HG03064 (cell line): ENCODE data around the gene R3HDM2.
"Not testable (repeated sequence)": the region's sequence is repeated elsewhere in the genome, so short reads cannot be mapped to it uniquely, and the experiment has no call there.

Source experiments
- ATAC-seq: cut with Tn5 transposase; IDR thresholded peaks from one replicate; pipeline ENCODE4 v1.9.1; 2021; ENCODE audit warnings: low read depth; ENCODE audit not compliant: unreplicated experiment

Gene R3HDM2

DNA sequence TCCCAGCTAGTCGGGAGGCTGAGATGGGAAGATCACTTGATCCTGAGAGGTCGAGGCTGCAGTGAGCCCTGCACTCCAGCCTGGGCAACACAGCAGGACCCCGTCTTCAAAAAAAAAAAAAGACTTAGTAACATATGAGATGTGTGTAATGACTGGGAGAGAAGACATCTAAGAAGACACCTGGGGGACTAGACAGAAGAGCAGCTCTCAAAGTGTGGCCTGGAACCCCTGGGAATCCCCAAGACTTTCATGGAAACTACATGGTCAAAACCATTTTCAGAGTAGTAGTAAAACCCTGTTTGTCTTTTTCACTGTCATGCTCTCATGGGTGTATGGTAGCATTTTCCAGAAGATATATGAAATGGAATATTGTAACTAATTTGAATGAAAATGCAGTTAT lies 45.3 kb downstream of the R3HDM2 start:
- no peak for ATAC-seq

DNA sequence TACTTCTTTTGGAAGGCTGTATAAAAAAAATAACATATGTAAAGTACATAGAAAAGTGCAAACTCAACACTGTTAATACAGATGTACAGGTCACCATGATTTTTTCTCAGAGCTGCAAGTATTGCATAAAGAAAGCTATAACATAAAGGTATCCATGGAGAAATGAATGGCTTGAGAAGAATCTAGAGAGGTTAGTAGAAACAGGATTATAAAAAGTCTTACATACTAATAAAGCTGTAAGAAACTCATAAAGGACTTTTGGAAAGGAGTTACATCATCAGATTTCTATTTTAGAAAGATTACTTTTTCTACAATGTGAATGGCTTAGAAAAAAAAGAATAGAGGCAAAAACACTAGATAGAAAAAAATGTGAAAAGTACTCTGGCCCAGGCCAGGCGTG lies 46.4 kb downstream of the R3HDM2 start:
- ATAC-seq = no peak

DNA sequence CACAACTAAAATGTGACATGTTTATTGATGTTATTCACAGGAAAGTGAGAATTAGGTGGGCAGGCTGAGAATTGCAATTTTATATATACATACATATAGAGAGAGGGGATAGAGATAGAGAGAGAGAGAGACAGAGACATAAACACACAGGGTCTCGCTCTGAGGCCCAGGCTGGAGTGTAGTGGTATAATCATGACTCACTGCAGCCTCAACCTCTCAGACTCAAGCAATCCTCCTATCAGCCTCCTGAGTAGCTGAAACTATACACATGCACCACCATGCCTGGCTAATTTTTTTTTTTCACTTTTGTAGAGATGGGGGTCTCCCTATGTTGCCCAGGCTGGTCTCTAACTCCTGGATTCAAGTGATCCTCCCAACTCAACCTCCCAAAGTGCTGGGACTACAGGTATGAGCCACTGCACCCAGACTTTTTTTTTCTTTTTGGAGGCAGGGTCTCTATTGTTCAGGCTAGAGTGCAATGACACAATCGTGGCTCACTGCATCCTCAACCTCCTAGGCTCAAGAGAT lies 49.1 kb downstream of the R3HDM2 start:
- no peak for ATAC-seq

DNA sequence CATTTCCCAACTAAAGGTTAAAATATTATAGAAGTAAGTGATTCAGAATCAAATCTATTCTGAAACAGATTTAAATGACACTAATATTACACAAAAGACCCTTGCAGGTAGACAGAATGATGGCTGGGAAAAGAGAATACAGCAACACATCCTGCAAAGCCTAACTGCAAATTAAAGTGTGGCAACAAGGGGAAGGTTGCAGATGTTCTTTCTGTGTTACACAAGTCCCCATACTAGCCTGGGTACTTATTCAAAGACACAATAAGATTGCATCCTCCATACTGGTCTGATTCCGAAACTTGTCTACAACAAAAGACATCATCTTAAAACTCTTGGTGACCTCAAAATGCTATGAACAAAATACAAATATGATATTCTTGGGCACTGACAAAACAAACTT lies 50.5 kb downstream of the R3HDM2 start:
- no peak for ATAC-seq

DNA sequence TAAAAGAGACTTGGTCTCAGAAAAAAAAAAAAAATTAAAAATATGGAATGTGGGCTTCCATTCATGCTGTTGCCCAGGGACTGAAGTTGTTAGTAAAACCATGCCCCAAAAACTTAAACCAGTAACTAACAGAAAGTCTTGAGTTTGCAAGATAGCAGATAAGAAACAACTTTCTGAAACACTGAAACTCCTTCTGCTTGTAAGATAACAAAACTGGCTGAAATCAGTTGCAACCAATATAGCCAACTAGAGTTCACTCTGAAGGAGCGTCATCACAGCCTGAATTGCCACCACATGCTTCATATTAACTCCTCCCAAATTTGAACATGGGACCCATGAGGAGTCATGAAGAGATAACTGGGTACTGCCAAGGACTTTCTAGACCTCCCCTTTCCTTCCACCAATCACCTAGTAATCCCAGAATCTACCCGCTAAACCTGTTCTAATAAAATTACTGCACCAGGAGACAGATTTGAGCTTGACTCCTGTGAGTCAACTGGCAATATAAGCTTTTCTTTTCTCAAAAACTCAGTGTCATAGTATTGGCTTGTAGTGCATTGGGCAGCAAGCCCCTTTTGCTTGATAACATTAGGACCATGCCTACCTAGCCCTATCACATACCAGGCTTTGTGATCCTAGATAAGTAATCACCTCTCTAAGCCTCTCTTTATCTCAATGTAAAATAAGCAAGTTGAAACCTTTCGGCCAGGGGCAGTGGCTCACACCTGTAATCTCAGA lies 53.6 kb downstream of the R3HDM2 start:
- no peak for ATAC-seq

DNA sequence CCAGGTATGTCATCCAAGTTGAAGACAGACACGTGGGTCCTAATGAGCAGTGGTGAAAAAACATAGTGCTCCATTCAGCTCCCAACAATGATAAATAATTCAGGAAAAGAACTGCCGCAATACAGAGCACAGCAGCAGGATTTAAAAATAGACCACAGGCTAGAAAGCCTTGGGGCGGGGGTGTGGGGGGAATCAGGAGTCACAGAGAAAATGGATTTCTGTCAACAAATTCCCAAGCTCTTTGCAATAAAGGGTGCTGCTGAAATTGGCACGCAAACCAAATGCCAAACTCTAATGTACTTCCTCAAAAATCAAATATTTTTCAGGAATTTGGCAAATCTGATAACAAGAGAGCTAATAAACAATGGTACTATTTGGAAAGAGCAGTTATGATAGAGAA lies 58.6 kb downstream of the R3HDM2 start:
- ATAC-seq = no peak

DNA sequence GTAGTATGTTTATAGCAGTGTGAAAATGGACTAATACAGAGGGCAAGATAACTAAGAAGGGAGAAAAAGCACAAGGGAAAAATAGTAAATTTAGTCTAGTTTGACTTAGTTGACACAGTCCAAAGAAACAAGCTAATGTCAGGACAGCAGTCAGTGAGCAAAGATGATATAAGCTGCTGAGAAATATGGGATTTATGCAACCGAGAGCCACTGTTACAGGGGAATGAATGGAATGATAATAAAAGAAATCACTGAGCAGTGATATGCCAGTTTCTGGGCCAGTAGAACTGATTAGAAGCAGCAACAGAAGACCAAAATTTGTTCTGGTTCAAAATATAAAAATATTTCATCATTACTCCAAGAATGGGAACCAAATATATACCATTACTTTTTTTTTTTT lies 60.1 kb downstream of the R3HDM2 start:
- no peak for ATAC-seq

DNA sequence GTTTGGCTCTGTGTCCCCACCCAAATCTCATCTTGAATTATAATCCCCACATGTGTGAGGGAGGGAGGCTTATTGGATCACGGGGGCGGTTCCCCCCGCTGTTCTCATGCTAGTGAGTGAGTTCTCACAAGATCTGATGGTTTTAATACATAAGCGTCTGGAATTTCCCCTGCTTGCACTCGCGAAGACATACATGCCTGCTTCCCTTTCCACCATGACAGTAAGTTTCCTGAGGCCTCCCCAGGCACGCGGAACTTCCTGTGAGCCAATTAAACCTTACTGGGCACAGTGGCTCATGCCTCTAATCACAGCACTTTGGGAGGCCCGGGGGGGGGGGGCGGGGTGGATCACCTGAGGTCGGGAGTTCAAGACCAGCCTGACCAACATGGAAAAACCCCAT lies 60.8 kb downstream of the R3HDM2 start:
- no peak for ATAC-seq

DNA sequence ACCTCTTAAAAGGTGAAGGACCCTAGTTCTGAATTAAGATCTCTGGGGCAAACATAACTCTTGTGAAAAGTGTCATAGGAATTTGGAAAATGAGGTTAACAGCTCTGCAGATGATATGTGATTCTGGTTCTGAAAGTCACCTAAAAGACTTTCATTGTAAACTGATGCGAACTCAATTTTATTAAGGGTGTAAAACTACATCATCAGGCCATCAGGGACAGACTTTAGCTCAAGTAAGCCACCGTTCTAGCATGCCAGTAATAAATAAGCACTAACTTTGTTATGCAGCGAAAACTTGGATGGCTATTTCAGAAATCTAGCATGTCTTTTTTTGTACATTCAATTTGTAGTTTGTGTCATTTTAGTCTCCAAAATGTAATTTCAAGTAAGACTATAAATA lies 61.6 kb downstream of the R3HDM2 start:
- no peak for ATAC-seq

DNA sequence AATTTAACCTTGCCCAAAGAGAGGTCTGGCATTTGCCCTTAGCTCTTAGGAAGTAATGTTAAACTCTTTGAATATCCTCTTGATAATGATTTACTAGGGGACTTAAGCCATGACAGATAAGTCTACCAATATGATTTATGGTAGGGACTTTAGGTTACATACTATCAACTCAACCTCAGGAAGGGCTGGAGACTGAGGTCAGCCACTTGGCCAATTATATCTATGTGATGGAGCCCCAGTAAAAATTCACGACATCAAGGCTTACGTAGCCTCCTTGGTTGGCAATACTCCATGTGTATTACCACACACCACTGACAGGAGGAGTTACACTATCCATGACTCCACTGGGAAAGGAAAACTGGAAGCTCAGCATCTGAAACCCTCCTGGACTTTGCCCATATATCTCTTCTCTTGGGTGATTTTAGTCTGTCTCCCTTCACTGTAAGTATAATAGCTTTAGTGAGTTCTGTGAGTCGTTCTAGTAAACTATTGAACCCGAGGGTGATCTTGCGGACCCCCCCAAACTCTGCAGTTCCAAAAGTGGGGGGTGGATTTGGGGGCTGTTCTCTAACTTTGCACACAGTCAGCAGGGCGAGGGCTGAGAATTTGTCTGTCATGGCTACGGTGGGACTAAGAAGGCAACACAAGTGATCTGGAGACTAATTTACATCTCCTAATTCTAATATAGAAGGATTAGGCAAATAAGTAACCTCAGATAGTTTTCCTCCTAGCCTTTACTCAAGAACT lies 62.3 kb downstream of the R3HDM2 start:
- ATAC-seq = no peak

DNA sequence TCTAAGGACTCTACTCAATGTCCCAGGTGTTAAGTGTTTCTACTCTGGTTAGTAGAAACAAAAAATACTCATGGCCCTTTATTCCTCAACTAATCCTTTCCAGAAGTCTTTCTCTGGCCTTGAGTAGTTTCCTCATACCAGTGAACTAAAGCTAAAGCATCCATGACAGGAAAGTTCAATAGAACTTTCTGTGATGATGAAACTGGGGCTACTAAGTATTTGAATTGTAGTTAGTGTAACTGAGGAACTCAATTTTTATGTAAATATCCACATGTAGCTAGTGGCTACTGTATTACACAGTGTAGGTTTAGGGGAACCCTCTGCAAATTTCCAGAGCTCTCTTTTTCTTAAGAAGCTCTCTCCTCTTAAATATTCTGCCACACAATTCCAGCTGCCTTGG lies 63.7 kb downstream of the R3HDM2 start:
- ATAC-seq = no peak

DNA sequence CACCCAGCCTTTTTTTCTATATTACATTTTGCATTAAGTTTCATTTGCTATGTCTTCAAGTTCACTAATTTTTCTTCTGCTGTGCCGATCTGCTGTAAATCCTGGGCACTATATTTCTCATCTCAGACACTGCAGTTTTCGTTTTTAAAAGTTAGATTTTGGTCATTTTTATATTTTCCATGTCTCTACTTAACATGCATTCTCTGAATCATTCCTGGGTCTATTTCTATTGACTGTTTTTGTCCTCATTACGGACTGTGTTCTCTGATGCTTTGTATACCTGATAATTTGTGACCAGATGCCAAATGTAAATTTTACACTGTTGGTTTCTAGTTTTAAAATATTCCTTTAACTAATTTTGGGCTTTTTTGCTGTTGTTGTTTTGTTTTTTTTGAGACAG lies 64.5 kb downstream of the R3HDM2 start:
- ATAC-seq = no peak

DNA sequence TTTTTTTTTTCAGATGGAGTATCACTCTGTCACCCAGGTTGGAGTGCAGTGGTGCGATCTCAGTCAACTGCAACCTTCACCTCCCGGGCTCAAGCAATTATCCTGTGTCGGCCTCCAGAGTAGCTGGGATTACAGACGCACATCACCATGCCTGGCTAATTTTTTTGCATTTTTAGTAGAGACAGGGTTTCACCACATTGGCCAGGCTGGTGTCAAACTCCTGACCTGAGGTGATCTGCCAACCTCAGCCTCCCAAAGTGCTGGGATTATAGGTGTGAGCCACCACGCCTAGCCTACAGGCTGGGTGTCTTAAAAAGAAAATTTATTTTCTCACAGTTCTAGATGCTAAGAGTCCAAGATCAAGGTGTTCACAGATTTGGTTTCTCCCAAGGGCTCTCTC lies 66.7 kb downstream of the R3HDM2 start:
- ATAC-seq = not testable (repeated sequence)

DNA sequence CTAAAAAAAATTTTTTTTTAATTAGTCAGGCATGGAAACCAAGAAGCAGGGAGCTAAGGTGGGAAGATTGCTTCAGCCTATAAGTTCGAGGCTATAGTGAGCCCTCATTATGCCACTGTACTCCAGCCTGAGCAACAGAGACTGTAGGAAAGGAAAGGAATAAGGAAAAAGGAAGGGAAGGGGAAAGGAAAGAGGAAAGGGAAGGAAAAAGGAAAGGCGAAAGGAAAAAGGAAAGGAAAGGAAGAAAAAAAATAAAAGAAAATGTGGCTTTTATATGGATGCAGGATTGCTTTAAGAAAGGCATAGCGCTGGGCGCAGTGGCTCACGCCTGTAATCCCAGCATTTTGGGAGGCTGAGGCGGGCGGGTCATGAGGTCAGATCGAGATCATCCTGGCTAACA lies 70.4 kb downstream of the R3HDM2 start:
- ATAC-seq = no peak

DNA sequence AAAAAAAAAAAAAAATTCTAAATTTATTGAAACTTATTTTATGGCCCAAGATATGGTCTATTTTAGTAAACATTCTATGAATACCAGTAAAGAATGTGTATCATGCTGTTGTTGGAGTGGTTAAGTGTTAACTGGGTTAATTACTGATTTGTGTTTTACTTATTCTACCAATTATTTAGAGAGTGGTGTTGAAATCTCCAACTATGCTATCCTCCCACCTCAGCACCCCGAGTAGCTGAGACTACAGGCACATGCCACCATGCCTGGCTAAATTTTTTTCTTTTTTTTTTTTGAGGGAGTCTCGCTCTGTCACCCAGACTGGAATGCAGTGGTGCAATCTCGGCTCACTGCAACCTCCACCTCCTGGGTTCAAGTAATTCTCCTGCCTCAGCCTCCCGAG lies 72.2 kb downstream of the R3HDM2 start:
- ATAC-seq = no peak

DNA sequence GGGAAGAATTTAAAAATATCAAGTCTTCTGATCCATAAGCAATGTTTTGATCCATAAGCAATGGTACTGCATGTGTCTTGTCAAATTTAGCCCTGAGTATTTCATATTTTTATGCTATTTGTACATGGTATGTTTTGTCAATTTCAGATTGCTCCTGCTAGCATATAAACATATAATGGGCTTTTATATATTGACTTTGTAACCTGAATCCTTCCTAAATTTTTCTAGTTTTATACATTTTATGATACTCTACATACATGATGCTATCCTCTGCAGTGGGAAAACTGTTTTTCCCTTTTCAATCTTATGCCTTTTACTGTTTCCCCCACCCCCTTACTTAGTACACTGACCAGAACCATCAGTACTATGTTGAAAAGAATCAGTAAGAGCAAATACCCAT lies 75.1 kb downstream of the R3HDM2 start:
- no peak for ATAC-seq

DNA sequence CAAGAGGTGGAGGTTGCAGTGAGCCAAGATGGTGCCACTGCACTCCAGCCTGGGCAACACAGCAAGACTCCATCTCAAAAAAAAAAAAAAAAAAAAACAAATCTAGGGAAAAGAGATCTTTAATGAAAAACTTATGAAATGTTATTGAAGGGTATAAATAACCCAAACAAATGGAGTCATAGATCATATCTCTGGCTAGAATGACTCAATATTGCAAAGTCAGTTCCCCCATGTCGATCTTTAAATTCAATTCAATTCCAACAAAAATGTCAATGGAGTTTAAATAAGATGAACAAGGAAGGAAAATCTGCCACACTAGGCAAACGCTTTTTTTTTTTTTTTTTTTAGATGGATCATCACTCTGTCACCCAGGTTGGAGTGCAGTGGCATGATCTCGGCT lies 78.7 kb downstream of the R3HDM2 start:
- ATAC-seq = no peak

DNA sequence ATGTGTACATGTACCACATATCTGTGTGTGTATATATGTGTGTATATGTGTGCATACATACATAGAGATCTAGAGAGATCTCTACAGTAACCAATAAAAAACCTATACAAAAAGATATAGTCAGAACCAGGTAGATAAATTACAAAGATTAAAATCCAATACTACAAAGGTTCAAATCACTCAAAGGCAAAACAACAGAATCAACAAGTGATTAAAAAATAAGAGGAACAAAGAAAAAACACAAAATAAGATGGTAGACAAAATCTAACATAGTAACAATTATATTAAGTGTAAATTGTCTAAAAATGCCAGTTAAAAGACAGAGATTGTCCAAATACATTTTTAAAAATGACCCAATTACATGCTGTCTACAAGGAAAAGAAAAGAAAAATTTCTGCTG lies 83.6 kb downstream of the R3HDM2 start:
- no peak for ATAC-seq

DNA sequence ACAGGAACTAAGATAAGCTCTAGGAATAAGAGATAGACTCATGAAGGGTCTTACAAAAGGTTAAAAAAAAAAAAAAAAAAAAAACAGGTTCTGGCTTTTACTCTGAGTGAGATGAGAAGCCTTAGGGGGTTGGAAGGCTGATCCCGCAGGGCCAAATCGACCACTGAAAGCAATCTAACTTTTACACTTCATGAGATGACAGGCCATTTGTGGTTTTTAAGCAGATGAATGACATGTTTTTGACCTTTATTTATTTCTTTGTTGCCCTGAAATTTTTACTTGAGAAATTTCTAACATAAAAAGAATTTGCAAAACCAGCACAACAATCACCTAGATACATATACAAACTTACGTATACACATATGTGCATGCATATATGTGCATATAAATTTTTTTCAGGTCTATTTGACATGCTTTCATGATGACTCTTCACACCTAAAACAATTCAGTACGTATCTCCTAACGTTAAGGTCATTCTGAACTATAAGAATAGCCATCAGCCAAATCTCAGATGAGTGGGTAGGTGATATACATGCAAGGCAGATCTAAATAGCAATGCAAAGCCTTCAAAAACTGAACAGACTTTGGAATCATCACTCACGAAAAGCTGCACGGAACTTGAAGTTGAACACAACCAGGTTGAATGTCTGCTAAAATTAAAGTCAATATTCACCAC lies 87.0 kb downstream of the R3HDM2 start:
- ATAC-seq = no peak

DNA sequence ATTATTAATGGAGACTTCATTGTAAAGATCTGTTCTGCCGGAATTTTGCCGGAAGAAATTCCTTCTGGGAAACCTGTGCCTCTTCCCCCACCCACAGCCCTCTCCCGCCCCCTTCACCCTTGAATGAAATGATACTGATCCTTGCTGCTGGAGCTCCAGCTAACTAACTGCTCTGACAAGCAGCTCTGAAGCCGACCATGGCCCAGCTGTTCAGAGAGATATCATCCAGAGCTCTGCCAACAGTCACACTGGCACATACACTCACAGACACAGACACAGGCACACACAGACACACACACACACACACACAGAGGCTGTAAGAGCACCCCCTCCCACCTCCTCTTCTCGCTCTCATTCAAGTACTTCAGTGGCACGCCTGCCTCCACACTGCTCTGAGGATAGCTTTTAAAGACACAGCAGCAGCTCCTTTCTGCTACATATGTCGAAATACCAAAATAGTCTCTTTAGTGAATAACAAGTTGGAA lies 88.6 kb downstream of the R3HDM2 start:
- ATAC-seq = no peak

DNA sequence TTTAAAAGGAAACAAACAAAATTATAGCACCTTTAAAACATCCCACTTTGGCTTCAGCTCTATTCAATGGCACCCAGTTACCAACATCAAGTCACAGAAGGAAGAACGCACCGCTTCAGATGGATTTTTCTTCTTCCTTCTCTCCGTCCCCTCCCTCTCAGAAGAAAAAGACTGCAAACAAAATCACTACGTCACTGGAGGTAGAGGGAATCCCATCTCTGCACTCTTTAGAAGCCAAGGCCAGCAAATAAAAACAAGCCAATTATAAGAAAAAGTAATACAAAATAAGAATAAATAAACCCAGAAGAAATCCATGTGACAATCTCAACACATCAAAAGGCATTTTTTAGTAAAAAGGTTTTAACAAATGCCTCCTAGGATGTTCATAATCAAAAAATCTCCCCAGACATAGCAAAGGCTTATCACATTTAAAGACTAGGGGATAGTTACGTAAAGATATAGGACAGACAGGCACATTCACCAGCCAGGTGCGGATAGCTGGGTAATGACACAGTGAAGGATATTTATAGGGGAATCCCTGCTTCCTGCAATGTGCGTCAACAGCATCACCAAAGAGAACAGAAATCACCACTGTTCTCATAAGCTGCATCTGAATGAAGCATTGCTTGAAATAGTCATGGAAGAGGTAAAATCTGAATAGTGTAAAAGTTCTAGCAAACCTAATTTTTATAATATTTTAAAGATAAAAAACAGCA lies 89.4 kb downstream of the R3HDM2 start:
- ATAC-seq = no peak
